ENCODE measurements around the gene HSF2BP.

The HSF2BP gene

GRCh38 chr21:43648171-43648570 lies 11.1 kb downstream of the HSF2BP start:
- no peak for DNase-seq

GRCh38 chr21:43646550-43647260 lies 12.6 kb downstream of the HSF2BP start:
- peak; percentile 67 to 93 for DNase-seq

- no peak for DNase-seq
These were observed 13.3 kb downstream of the HSF2BP start for GRCh38 chr21:43645976-43646375.

- peak; percentile 12 to 56 for DNase-seq
These were observed 14.0 kb downstream of the HSF2BP start for GRCh38 chr21:43645136-43645891.

GRCh38 chr21:43644609-43645008 lies 14.7 kb downstream of the HSF2BP start:
- no peak for DNase-seq

- no peak for DNase-seq
These were observed 15.2 kb downstream of the HSF2BP start for GRCh38 chr21:43644071-43644470.

GRCh38 chr21:43643193-43643592 lies 16.1 kb downstream of the HSF2BP start:
- peak in 1 of 2 experiments; percentile 42 for DNase-seq

- DNase-seq = no peak
These were observed 18.9 kb downstream of the HSF2BP start for GRCh38 chr21:43640400-43640799.

GRCh38 chr21:43639470-43640353 lies 19.6 kb downstream of the HSF2BP start:
- DNase-seq = no peak

- no peak for DNase-seq
These were observed 21.6 kb downstream of the HSF2BP start for GRCh38 chr21:43637530-43638158.

GRCh38 chr21:43635436-43635835 lies 23.9 kb downstream of the HSF2BP start:
- no peak for DNase-seq

GRCh38 chr21:43634618-43635017 lies 24.7 kb downstream of the HSF2BP start:
- no peak for DNase-seq

- DNase-seq = no peak
These were observed 26.8 kb downstream of the HSF2BP start for GRCh38 chr21:43632373-43632905.

- no peak for DNase-seq
These were observed 27.7 kb downstream of the HSF2BP start for GRCh38 chr21:43631411-43632107.

- DNase-seq = no peak
These were observed 31.8 kb downstream of the HSF2BP start for GRCh38 chr21:43627527-43627926.

GRCh38 chr21:43626390-43626789 lies 32.9 kb downstream of the HSF2BP start:
- DNase-seq = no peak

GRCh38 chr21:43624339-43624738 lies 34.9 kb downstream of the HSF2BP start:
- DNase-seq = no peak

GRCh38 chr21:43623588-43623987 lies 35.7 kb downstream of the HSF2BP start:
- no peak for DNase-seq

- DNase-seq = no peak
These were observed 36.5 kb downstream of the HSF2BP start for GRCh38 chr21:43622796-43623195.

GRCh38 chr21:43619856-43620255 lies 39.4 kb downstream of the HSF2BP start:
- DNase-seq = peak in 1 of 2 experiments; percentile 20

GRCh38 chr21:43619344-43619743 lies 39.9 kb downstream of the HSF2BP start:
- no peak for DNase-seq

- no peak for DNase-seq
These were observed 40.3 kb downstream of the HSF2BP start for GRCh38 chr21:43618940-43619339.
